Activated effector memory CD4-positive, alpha-beta T cell treated with anti-CD3 and anti-CD28 coated beads, Interleukin-2, amount 50 U/mL, for 16 hours (primary cell): ENCODE measurements around the gene UNC5B.

Experiments
- DNase-seq: peaks from one replicate; pipeline ENCODE4 v3.0.0-alpha.2; 2020

UNC5B gene

GRCh38 chr10:71325267-71325666 is 112.9 kb downstream of the UNC5B start:
- no peak for DNase-seq

GRCh38 chr10:71326464-71326881 is 114.1 kb downstream of the UNC5B start:
- no peak for DNase-seq

GRCh38 chr10:71330789-71331404 is 118.5 kb downstream of the UNC5B start:
- no peak for DNase-seq

- DNase-seq: no peak
Measured at GRCh38 chr10:71331736-71332135, 119.4 kb downstream of the UNC5B start.

GRCh38 chr10:71332466-71332865 is 120.1 kb downstream of the UNC5B start:
- no peak for DNase-seq

GRCh38 chr10:71333129-71333887 is 120.9 kb downstream of the UNC5B start:
- no peak for DNase-seq

GRCh38 chr10:71334221-71334791 is 121.9 kb downstream of the UNC5B start:
- DNase-seq: no peak

- DNase-seq: no peak
Measured at GRCh38 chr10:71335173-71335708, 122.9 kb downstream of the UNC5B start.

GRCh38 chr10:71336632-71337031 is 124.3 kb downstream of the UNC5B start:
- no peak for DNase-seq

GRCh38 chr10:71337219-71337701 is 124.9 kb downstream of the UNC5B start:
- DNase-seq: no peak

GRCh38 chr10:71338728-71339495 is 126.5 kb downstream of the UNC5B start:
- no peak for DNase-seq

- no peak for DNase-seq
Measured at GRCh38 chr10:71339796-71340589, 127.6 kb downstream of the UNC5B start.

- no peak for DNase-seq
Measured at GRCh38 chr10:71342573-71343391, 130.4 kb downstream of the UNC5B start.

GRCh38 chr10:71343392-71343773 is 131.0 kb downstream of the UNC5B start:
- DNase-seq: no peak

- DNase-seq: no peak
Measured at GRCh38 chr10:71344154-71344925, 132.0 kb downstream of the UNC5B start.

- DNase-seq: no peak
Measured at GRCh38 chr10:71344993-71345480, 132.7 kb downstream of the UNC5B start.

- DNase-seq: no peak
Measured at GRCh38 chr10:71345694-71346093, 133.3 kb downstream of the UNC5B start.

- no peak for DNase-seq
Measured at GRCh38 chr10:71346731-71347130, 134.4 kb downstream of the UNC5B start.

GRCh38 chr10:71347587-71348395 is 135.4 kb downstream of the UNC5B start:
- no peak for DNase-seq
